Measurements from ENCODE around the gene PDCD7. TPM values are rescaled to one million over a fixed set of nuclear protein-coding genes. Genes with fewer than 3 reads are reported as not detected.
"Not testable (repeated sequence)": the region's sequence is repeated elsewhere in the genome, so short reads cannot be mapped to it uniquely, and the experiment has no call there.

Gene PDCD7
- total RNA-seq (ENCODE audit: unreplicated experiment): 19.3 TPM
- long read RNA-seq, partial matches to known transcripts: 7 of 7 reads
- long read RNA-seq, other reads (novel, unspliced or antisense): 0 of 7 reads

- peak within 1 kb of the TSS; percentile 90 for H3K27ac Mint-ChIP-seq (ENCODE audit: unreplicated experiment)
- peak within 1 kb of the TSS; percentile 97 for H3K4me3 Mint-ChIP-seq (ENCODE audit: unreplicated experiment)
- no peak for TF ChIP-seq CTCF (IDR thresholded peaks at IDR 0.05; ENCODE audit: unreplicated experiment)
- H3K36me3 Mint-ChIP-seq (ENCODE audit: low read depth, unreplicated experiment): peaks cover 13% of the 10 kb centered on the region
- DNase-seq (ENCODE audit: low spot score): peak; percentile 60
- peaks cover 12% of the 10 kb centered on the region for H3K27me3 Mint-ChIP-seq (ENCODE audit: unreplicated experiment)
- peaks cover 15% of the 10 kb centered on the region for H3K4me1 Mint-ChIP-seq (ENCODE audit: unreplicated experiment)
- peaks cover 6% of the 10 kb centered on the region for H3K9me3 Mint-ChIP-seq (ENCODE audit: unreplicated experiment)
Measured at GRCh38 chr15:65133548-65134200, at the start of gene PDCD7. Gene PDCD7 (minus strand): TSS chr15:65133808. CDS start chr15:65133781, 27 bp downstream.

GRCh38 chr15:65182538-65182937, 48.9 kb upstream of the PDCD7 start:
- no peaks in the 10 kb centered on the region for H3K9me3 Mint-ChIP-seq (ENCODE audit: unreplicated experiment)
- peaks cover 4% of the 10 kb centered on the region for H3K27me3 Mint-ChIP-seq (ENCODE audit: unreplicated experiment)
- no peak overlapping the region for H3K27ac Mint-ChIP-seq (ENCODE audit: unreplicated experiment)
- H3K4me1 Mint-ChIP-seq (ENCODE audit: unreplicated experiment): peaks cover 16% of the 10 kb centered on the region
- no peak for DNase-seq (ENCODE audit: low spot score)
- no peak overlapping the region for H3K4me3 Mint-ChIP-seq (ENCODE audit: unreplicated experiment)
- no peak for TF ChIP-seq CTCF (IDR thresholded peaks at IDR 0.05; ENCODE audit: unreplicated experiment)
- peaks cover 5% of the 10 kb centered on the region for H3K36me3 Mint-ChIP-seq (ENCODE audit: low read depth, unreplicated experiment)

GRCh38 chr15:65181582-65182353, 48.2 kb upstream of the PDCD7 start:
- not testable (repeated sequence) for H3K9me3 Mint-ChIP-seq (ENCODE audit: unreplicated experiment); DNase-seq (ENCODE audit: low spot score); H3K36me3 Mint-ChIP-seq (ENCODE audit: low read depth, unreplicated experiment); H3K27me3 Mint-ChIP-seq (ENCODE audit: unreplicated experiment); H3K4me3 Mint-ChIP-seq (ENCODE audit: unreplicated experiment); H3K27ac Mint-ChIP-seq (ENCODE audit: unreplicated experiment)
- H3K4me1 Mint-ChIP-seq (ENCODE audit: unreplicated experiment): peaks cover 16% of the 10 kb centered on the region

- Mint-ChIP-seq H3K36me3 (ENCODE audit: low read depth, unreplicated experiment) (peaks cover 4% of the 10 kb centered on the region), H3K27me3 (ENCODE audit: unreplicated experiment) (peaks cover 2% of the 10 kb centered on the region), H3K27ac (ENCODE audit: unreplicated experiment) (no peak overlapping the region), H3K4me1 (ENCODE audit: unreplicated experiment) (peaks cover 12% of the 10 kb centered on the region), H3K4me3 (ENCODE audit: unreplicated experiment) (no peak overlapping the region), H3K9me3 (ENCODE audit: unreplicated experiment) (no peaks in the 10 kb centered on the region)
- DNase-seq (ENCODE audit: low spot score): no peak
- no peak for TF ChIP-seq CTCF (IDR thresholded peaks at IDR 0.05; ENCODE audit: unreplicated experiment)
Measured at GRCh38 chr15:65180167-65180566, 46.6 kb upstream of the PDCD7 start.

GRCh38 chr15:65177901-65178300, 44.3 kb upstream of the PDCD7 start:
- no peak overlapping the region for H3K4me3 Mint-ChIP-seq (ENCODE audit: unreplicated experiment)
- no peaks in the 10 kb centered on the region for H3K27me3 Mint-ChIP-seq (ENCODE audit: unreplicated experiment)
- H3K27ac Mint-ChIP-seq (ENCODE audit: unreplicated experiment): no peak overlapping the region
- TF ChIP-seq CTCF (IDR thresholded peaks at IDR 0.05; ENCODE audit: unreplicated experiment): no peak
- peaks cover 4% of the 10 kb centered on the region for H3K36me3 Mint-ChIP-seq (ENCODE audit: low read depth, unreplicated experiment)
- DNase-seq (ENCODE audit: low spot score): no peak
- H3K4me1 Mint-ChIP-seq (ENCODE audit: unreplicated experiment): peaks cover 5% of the 10 kb centered on the region
- H3K9me3 Mint-ChIP-seq (ENCODE audit: unreplicated experiment): no peaks in the 10 kb centered on the region
